ENCODE results near the gene SRSF4.

GRCh38 chr1:29213055-29213454 lies 31.4 kb upstream of the SRSF4 start:
- TF ChIP-seq EZH2phosphoT487 (IDR thresholded peaks at IDR 0.05; ENCODE audit: low read length) (no peak), CTCF (IDR thresholded peaks at IDR 0.05; ENCODE audit: low read length) (no peak), EZH2 (optimal IDR thresholded peaks at IDR 0.05; ENCODE audit: low read depth, low read length) (no peak)

Measured in MM.1S (cell line).